Measurements from ENCODE around the gene RGR.
"Not testable (repeated sequence)": the region's sequence is repeated elsewhere in the genome, so short reads cannot be mapped to it uniquely, and the experiment has no call there.

RGR gene

GRCh38 chr10:84258034-84258695, 13.3 kb downstream of the RGR start:
- DNase-seq (ENCODE audit: low read depth), result no peak

GRCh38 chr10:84261236-84261915, 16.5 kb downstream of the RGR start:
- no peak for DNase-seq (ENCODE audit: low read depth)

DNA sequence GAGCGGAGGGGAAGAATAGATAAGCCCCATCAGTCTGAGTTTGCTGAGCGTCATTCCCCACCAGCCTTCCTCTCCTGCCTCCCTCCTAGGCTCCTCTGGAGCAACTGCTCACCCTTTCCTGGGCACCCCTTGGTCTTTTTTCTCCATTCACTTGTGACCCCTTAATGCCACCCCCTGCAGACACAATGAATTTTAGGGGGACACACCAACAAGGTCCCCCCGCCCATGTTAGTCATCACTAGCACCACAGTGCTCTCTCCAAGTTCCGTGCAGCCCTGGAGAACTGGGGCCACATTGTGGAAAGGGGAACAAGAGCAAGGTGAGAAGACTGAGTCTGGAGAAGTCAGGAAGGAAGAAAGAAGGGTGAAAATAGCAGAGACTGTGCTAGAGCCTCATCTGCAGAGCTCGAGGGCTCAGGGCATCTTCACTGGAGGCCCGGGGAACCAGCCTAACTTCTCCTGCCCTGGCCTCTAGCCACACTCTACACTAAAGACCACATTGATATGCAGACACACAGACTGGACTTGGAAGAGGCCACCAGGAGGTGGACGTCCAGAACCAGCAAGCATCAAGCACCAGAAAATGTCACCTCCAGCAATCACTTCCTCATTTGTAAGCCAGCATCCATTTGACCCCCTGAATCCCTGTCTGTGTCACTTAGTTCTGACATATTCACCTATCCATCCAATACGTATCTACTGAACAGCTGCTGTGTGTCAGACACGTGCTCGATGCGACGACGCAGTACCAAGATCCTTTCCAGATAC, 17.5 kb downstream of the RGR start:
- DNase-seq (ENCODE audit: low read depth), result no peak

DNA sequence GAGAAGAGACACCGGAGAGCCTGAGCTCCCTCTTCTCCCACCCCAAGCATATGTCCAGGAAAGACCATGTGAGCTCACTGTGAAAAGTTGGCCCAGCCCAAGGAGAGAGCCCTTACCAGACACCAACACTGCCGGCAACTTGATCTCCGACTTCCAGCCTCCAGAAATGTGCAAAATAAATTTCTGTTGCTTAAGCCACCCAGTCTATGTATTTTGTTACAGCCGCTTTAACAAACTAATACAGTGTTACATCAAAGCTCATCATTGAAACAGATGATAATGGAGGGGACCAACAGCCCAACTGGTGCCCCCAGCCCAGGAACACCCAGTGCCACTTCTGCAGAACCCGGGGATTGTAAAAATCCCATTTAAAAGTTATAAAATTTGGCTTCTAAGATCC, 18.9 kb downstream of the RGR start:
- no peak for DNase-seq (ENCODE audit: low read depth)

GRCh38 chr10:84264611-84265141, 19.8 kb downstream of the RGR start:
- DNase-seq (ENCODE audit: low read depth), result peak; percentile 39

DNA sequence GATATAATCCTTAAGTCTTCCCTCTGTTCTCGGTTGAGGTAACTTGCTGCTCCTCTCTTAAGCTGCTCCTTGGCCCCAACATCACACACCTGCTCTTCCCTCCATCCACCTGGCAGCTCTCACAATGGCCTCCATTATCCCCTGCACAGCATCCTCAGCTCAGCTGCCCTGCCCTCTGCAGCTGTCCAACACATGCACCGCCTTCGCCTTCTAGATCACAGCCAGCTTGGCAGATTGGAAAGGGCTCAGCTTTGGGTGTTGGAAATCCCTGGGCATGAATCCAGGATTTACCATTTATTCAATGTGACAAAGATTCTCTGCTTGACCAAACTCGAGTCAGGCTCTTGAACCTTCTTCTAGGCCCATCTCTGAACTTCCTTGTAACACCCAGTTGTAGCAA, 20.6 kb downstream of the RGR start:
- no peak for DNase-seq (ENCODE audit: low read depth)

DNA sequence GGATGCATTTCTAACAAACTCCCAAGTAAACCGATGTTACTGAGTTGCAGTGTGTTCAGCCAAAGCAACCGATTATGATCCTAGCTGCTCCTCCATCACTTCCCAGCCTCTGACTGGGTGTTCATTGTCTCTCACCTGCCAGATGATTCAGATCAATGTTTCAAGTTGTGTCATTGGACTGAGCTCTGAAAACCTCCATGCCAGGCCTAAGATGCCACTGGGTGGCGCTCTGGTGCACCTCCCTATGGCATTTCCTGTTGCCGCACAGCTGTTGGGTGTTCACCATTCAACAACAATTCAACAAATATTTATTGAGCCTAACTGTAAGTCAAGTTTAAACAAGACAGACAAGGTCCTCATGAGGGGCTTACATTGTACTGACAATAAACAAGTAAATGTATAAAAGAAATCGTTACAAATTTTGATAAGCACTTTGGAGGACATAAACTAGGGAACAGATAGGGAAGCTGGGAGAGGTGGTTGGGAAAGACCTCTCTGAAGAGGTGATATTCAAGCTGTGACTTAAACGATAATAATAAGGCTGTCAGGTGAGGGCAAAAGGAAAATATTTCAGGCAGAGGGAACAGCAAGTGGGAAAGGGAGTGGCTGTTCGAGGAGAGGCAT, 22.8 kb downstream of the RGR start:
- peak; percentile 23 for DNase-seq (ENCODE audit: low read depth)

DNA sequence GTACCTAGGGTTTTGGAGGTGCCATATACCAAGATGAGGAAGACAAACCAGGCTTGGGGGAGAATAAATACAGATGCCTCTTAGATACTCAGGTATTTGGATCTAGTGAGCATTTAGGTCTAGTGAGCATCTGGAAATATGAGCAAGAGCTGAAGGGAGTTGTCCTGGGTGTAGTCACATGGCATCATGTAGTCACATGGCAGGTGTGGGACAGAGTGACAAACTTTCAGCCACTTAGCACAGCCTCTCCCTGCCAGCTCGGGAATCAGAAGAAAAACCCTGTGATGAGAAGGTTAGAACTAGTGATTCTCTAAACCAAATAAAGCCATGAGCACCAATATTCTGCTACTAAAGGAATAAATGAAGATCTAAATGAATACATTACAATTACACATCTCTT, 24.3 kb downstream of the RGR start:
- no peak for DNase-seq (ENCODE audit: low read depth)

DNA sequence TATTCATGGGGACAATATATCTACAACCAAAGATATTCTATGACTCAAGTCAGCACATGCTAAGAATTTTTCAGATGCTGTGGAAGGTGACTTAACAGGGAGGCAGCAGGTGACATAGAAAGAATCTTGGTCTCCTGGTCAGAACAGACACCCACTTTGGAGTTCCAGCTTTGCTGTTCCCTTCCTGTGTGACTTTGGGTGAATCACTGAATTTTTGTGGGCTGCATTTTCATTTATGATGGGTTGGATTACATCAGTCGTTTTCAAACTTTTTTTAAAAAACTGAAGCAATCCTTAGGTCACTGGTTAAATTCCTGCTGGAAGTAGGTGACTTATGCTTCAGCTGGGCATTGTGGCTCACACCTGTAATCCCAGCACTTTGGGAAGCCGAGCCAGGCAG, 24.9 kb downstream of the RGR start:
- no peak for DNase-seq (ENCODE audit: low read depth)

- DNase-seq (ENCODE audit: low read depth), result no peak
These were observed 25.9 kb downstream of the RGR start for GRCh38 chr10:84270708-84271107.

DNA sequence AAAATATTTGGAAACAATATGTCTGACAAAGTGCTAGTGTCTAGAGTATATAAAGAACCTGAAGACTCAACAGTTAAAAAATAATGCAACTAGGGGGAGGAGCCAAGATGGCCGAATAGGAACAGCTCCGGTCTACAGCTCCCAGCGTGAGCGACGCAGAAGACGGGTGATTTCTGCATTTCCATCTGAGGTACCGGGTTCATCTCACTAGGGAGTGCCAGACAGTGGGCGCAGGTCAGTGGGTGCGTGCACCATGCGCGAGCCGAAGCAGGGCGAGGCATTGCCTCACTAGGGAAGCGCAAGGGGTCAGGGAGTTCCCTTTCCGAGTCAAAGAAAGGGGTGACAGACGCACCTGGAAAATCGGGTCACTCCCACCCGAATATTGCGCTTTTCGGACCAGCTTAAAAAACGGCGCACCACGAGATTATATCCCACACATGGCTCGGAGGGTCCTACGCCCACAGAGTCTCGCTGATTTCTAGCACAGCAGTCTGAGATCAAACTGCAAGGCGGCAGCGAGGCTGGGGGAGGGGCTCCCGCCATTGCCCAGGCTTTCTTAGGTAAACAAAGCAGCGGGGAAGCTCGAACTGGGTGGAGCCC, 35.1 kb downstream of the RGR start:
- DNase-seq (ENCODE audit: low read depth), result not testable (repeated sequence)

GRCh38 chr10:84286695-84287094, 41.8 kb downstream of the RGR start:
- no peak for DNase-seq (ENCODE audit: low read depth)

DNA sequence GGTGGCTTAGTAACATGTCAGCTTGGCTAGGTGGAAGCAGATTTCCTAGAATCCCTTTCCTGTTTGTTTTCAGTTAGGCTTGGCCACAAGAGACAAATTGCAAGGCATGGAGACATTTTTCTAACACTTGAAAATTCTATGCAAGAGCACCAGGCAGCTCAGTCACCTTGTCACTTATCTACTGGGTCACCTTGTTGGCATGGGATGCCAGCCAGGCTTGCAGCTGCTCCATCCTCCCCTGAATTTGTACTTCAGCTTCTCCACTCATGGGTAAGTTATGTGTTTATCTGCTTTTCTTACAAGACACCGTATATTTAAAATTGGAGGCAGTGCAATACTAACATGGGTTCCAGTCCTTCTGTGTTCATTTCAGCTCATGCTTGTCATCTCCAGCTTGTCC, 43.3 kb downstream of the RGR start:
- DNase-seq (ENCODE audit: low read depth), result no peak

- no peak for DNase-seq (ENCODE audit: low read depth)
These were observed 44.8 kb downstream of the RGR start for GRCh38 chr10:84289521-84290200.

DNA sequence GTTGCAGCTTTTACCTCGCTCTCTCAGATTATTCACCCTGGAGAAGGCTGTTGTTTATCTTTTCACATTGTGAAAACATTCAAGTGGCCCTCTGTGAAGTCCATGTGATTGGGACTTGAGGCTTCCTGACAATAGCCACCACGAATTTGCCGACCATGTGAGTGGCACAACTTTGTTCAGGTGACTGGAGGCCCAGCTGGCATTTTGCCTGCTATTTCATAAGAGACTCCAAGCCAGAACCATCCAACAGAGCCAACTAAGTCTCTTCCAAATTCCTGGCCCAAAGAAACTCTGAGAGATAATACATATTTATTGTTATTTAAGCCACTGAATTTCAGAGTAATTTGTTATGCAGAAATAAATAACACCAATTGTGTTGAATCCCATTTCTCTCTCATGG, 45.4 kb downstream of the RGR start:
- no peak for DNase-seq (ENCODE audit: low read depth)

DNA sequence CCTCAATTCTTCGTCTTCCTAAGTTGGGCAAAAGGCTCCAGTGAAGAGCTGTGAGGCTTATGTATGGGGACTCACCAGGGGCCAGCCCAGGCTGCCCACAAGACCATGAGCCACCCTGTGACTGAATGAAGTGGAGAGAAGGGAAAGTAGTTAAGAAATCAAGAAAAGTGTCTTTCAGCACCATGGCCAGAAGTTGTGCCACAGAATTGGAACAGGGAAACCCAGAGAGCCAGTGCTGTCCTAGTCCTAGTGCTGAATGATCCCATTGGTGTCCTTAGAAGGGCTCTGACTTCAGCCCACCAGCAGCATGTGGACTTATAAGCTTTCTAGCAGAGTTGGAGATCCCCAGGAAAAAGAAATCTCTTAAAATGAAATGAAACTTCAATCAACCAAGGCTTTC, 46.5 kb downstream of the RGR start:
- no peak for DNase-seq (ENCODE audit: low read depth)

GRCh38 chr10:84292502-84292901, 47.6 kb downstream of the RGR start:
- no peak for DNase-seq (ENCODE audit: low read depth)

DNA sequence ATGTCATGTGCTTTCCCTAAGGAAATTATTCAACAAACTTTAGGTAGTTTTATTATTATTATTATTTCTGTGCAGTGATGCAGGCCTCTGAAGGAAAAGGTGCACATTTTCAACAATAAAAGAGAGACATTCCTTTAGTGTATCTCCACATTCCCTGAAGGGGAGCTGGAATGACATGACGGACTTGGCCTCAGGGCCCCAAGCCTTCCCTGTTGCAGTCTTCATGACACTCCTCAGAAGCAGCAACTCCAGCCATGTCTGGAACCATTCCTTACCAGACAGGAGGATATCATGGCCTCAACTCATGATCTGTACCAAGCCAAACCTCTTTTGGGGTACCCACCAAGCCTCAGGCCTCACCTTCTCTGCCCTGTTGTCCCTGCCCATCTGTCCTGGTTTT, 48.3 kb downstream of the RGR start:
- no peak for DNase-seq (ENCODE audit: low read depth)

DNA sequence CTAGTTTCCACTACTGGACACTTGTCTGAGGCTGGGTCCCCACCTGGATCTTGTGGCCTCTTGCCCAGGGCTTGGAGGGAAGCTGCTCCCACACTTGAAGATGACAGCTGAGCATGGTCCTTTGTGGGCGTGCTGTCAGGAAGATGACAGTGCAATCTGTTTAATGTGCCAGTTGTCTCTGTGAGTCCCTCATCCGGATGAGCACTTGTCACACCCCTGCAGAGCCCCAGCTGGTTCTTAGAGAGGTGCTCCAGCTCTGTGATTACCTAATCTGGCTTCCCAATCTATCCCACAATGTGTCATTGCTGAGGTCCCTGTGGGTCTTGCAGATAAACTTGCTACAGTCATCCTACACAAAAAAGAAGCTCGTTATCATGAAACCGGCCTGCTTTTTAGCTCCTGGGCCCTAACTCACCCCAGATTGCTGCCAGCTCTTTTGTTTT, 48.7 kb downstream of the RGR start:
- no peak for DNase-seq (ENCODE audit: low read depth)

- no peak for DNase-seq (ENCODE audit: low read depth)
These were observed 50.1 kb downstream of the RGR start for GRCh38 chr10:84294766-84295447.
